Astrocyte (in vitro differentiated cells and primary cell): ENCODE measurements around the gene MAP3K10. TPM values are rescaled to one million over a fixed set of nuclear protein-coding genes. Genes with fewer than 3 reads are reported as not detected.
A peak's percentile ranks its signal among the peaks of the same experiment; 100 is the strongest.

Experiments
- DNase-seq: peaks from one replicate; pipeline ENCODE4 v3.0.0-alpha.2; 2010; ENCODE audit warnings: low read depth
- FAIRE-seq: peaks from 2 replicates; lab custom pipeline; 2011; peaks lifted over from hg19 to GRCh38; lab: Jason Lieb, UNC
- H2AFZ ChIP-seq: 2 replicates; pipeline ENCODE4 v1.6.0; 2012; ENCODE audit warnings: low read depth, low read length, inconsistent platforms
- H3K27ac ChIP-seq: 2 replicates; pipeline ENCODE4 v1.5.1; 2011; ENCODE audit warnings: low read depth, low read length, inconsistent platforms
- H3K27me3 ChIP-seq: 2 replicates; pipeline ENCODE4 v1.6.0; 2011; ENCODE audit warnings: low read length, inconsistent platforms; ENCODE audit not compliant: insufficient read depth
- H3K36me3 ChIP-seq: 2 replicates; pipeline ENCODE4 v1.5.1; 2011; ENCODE audit warnings: low read length, inconsistent platforms; ENCODE audit not compliant: insufficient read depth
- H3K4me1 ChIP-seq: 2 replicates; pipeline ENCODE4 v1.5.1; 2011; ENCODE audit warnings: low read length, inconsistent platforms; ENCODE audit not compliant: insufficient read depth
- H3K4me2 ChIP-seq: 2 replicates; pipeline ENCODE4 v1.6.0; 2012; ENCODE audit warnings: low read length, inconsistent platforms
- H3K4me3 ChIP-seq: 2 replicates; pipeline ENCODE4 v1.5.1; 2011; ENCODE audit warnings: low read depth, mild to moderate bottlenecking, low read length, inconsistent platforms; ENCODE audit not compliant: insufficient read depth
- H3K79me2 ChIP-seq: 2 replicates; pipeline ENCODE4 v1.6.0; 2012; ENCODE audit warnings: mild to moderate bottlenecking, low read length, inconsistent platforms; ENCODE audit not compliant: insufficient read depth
- H3K9ac ChIP-seq: 2 replicates; pipeline ENCODE4 v1.6.0; 2012; ENCODE audit warnings: mild to moderate bottlenecking, low read length, inconsistent platforms
- H3K9me3 ChIP-seq: 2 replicates; pipeline ENCODE4 v1.5.1; 2012; ENCODE audit warnings: low read depth, mild to moderate bottlenecking, low read length, inconsistent platforms; ENCODE audit not compliant: insufficient read depth
- H4K20me1 ChIP-seq: 2 replicates; pipeline ENCODE4 v1.6.0; 2012; ENCODE audit warnings: low read length, inconsistent platforms; ENCODE audit not compliant: insufficient read depth
- H3K27ac Mint-ChIP-seq: one replicate; pipeline ENCODE4 v1.8.0; 2021; ENCODE audit warnings: mild to moderate bottlenecking, mixed read lengths; ENCODE audit not compliant: unreplicated experiment
- H3K27me3 Mint-ChIP-seq: one replicate; pipeline ENCODE4 v1.8.0; 2021; ENCODE audit warnings: low read depth, mixed read lengths; ENCODE audit not compliant: unreplicated experiment
- H3K36me3 Mint-ChIP-seq: one replicate; pipeline ENCODE4 v1.8.0; 2021; ENCODE audit warnings: low read depth, mixed read lengths; ENCODE audit not compliant: unreplicated experiment
- H3K4me1 Mint-ChIP-seq: one replicate; pipeline ENCODE4 v1.8.0; 2021; ENCODE audit warnings: low read depth, mixed read lengths; ENCODE audit not compliant: unreplicated experiment
- H3K4me3 Mint-ChIP-seq: one replicate; pipeline ENCODE4 v1.8.0; 2021; ENCODE audit warnings: mild to moderate bottlenecking, moderate library complexity, mixed read lengths; ENCODE audit not compliant: unreplicated experiment
- H3K9me3 Mint-ChIP-seq: one replicate; pipeline ENCODE4 v1.8.0; 2021; ENCODE audit warnings: mild to moderate bottlenecking, mixed read lengths; ENCODE audit not compliant: unreplicated experiment
- CTCF ChIP-seq: IDR thresholded peaks from 2 replicates; pipeline ENCODE4 v1.5.1; 2011; ENCODE audit warnings: low read depth, mild to moderate bottlenecking, inconsistent platforms, low read length, moderate library complexity; ENCODE audit not compliant: insufficient read depth
- EZH2 ChIP-seq: IDR thresholded peaks from 2 replicates; pipeline ENCODE4 v1.6.1; 2012; ENCODE audit warnings: mild to moderate bottlenecking, low read length, inconsistent platforms; ENCODE audit not compliant: insufficient read depth
- total RNA-seq: library from RNA; stranded (reverse); gene quantifications from 2 replicates; pipeline ENCODE4 v1.2.1, GENCODE V29; 2021

MAP3K10 gene
- total RNA-seq, 1 donor from 2014 or later, result 17.2 TPM

GRCh38 chr19:40150170-40150569 lies 41.1 kb upstream of the MAP3K10 start:
- Histone ChIP-seq H3K27ac (no peak overlapping the region), H3K79me2 (no peaks in the 10 kb centered on the region), H3K9me3 (no peaks in the 10 kb centered on the region), H3K9ac (no peak overlapping the region), H3K4me3 (no peak overlapping the region), H2AFZ (no peak overlapping the region), H4K20me1 (no peaks in the 10 kb centered on the region), H3K4me2 (no peak overlapping the region), H3K27me3 (no peaks in the 10 kb centered on the region), H3K36me3 (no peaks in the 10 kb centered on the region), H3K4me1 (peaks cover 6% of the 10 kb centered on the region)
- H3K4me1 Mint-ChIP-seq, result peaks cover 9% of the 10 kb centered on the region
- TF ChIP-seq EZH2 (no peak), CTCF (no peak)
- peaks cover 8% of the 10 kb centered on the region for H3K27me3 Mint-ChIP-seq
- H3K4me3 Mint-ChIP-seq, result no peak overlapping the region
- FAIRE-seq (no peak), DNase-seq (no peak)
- peaks cover 4% of the 10 kb centered on the region for H3K9me3 Mint-ChIP-seq
- no peak overlapping the region for H3K27ac Mint-ChIP-seq
- peaks cover 2% of the 10 kb centered on the region for H3K36me3 Mint-ChIP-seq

DNA sequence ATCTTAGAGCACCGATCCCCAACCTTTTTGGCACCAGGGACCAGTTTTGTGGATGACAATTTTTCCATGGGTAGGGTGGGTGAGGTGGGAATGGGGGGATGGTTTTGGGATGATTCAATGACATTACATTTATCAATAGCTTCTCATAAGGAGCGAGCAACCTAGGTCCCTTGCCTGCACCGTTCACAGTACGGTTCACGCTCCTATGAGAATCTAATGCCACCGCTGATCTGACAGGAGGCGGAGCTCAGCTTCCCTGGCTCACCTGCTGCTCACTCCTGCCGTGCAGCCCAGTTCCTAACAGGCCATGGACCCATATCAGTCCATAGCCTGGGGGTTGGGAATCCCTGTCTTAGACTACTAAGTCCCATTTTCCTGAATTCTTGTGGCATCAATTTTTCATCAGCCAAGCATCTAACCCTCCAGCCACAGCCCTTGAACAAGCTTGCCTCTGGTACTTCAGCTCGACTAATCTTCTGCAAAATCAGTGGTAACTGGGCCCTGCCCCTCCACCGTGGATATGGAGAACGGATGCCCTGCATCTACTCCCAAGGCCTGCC lies 37.0 kb upstream of the MAP3K10 start:
- Mint-ChIP-seq H3K9me3 (peaks cover 4% of the 10 kb centered on the region), H3K4me1 (no peaks in the 10 kb centered on the region), H3K27ac (no peak overlapping the region), H3K4me3 (no peak overlapping the region), H3K27me3 (peaks cover 6% of the 10 kb centered on the region), H3K36me3 (no peaks in the 10 kb centered on the region)
- H3K9ac ChIP-seq, result no peak overlapping the region
- no peaks in the 10 kb centered on the region for H3K9me3 ChIP-seq
- H3K79me2 ChIP-seq, result no peaks in the 10 kb centered on the region
- H3K36me3 ChIP-seq, result no peaks in the 10 kb centered on the region
- H3K27me3 ChIP-seq, result no peaks in the 10 kb centered on the region
- no peak overlapping the region for H3K27ac ChIP-seq
- H3K4me2 ChIP-seq, result no peak overlapping the region
- H3K4me1 ChIP-seq, result no peaks in the 10 kb centered on the region
- no peaks in the 10 kb centered on the region for H4K20me1 ChIP-seq
- TF ChIP-seq CTCF, result no peak
- TF ChIP-seq EZH2, result no peak
- H3K4me3 ChIP-seq, result no peak overlapping the region
- DNase-seq (no peak), FAIRE-seq (no peak)
- no peak overlapping the region for H2AFZ ChIP-seq

GRCh38 chr19:40155749-40156265 lies 35.4 kb upstream of the MAP3K10 start:
- no peaks in the 10 kb centered on the region for H3K36me3 Mint-ChIP-seq
- H3K9ac ChIP-seq, result no peak overlapping the region
- no peaks in the 10 kb centered on the region for H3K9me3 Mint-ChIP-seq
- H3K4me3 Mint-ChIP-seq, result no peak overlapping the region
- peaks cover 4% of the 10 kb centered on the region for H3K27me3 Mint-ChIP-seq
- H2AFZ ChIP-seq, result no peak overlapping the region
- TF ChIP-seq CTCF (peak; percentile 34), EZH2 (no peak)
- FAIRE-seq (no peak), DNase-seq (no peak)
- H3K9me3 ChIP-seq, result no peaks in the 10 kb centered on the region
- H3K36me3 ChIP-seq, result no peaks in the 10 kb centered on the region
- no peaks in the 10 kb centered on the region for H3K27me3 ChIP-seq
- H3K4me1 ChIP-seq, result no peaks in the 10 kb centered on the region
- H3K27ac ChIP-seq, result no peak overlapping the region
- no peak overlapping the region for H3K4me2 ChIP-seq
- no peak overlapping the region for H3K4me3 ChIP-seq
- no peaks in the 10 kb centered on the region for H3K79me2 ChIP-seq
- H4K20me1 ChIP-seq, result no peaks in the 10 kb centered on the region
- no peak overlapping the region for H3K27ac Mint-ChIP-seq
- no peaks in the 10 kb centered on the region for H3K4me1 Mint-ChIP-seq
